Gastroesophageal sphincter (tissue), 3 donors: ENCODE data around the gene ISM1.

Experiments used
- CTCF ChIP-seq, 4 experiments: fragments of 200-600 bp in 2 of 4; fragments of 450-650 bp in 2 of 4; sonication (generic) in 1 of 4; IDR thresholded peaks; one replicate each; pipeline ENCODE4 v1.5.1; 2017 to 2019; ENCODE audit warnings: antibody characterized with exemption in 4 of 4, mild to moderate bottlenecking in 2 of 4, moderate library complexity in 2 of 4
- EP300 ChIP-seq: sonication (generic); formaldehyde crosslinking; IDR thresholded peaks from one replicate; pipeline ENCODE4 v1.6.1; 2017; ENCODE audit warnings: antibody characterized with exemption, mild to moderate bottlenecking
- POLR2A ChIP-seq, 2 donors: fragments of 450-650 bp; IDR thresholded peaks; one replicate each; pipeline ENCODE4 v1.6.1; 2017; ENCODE audit warnings: antibody characterized with exemption in 2 of 2, mild to moderate bottlenecking in 2 of 2, moderate library complexity in 1 of 2

- TF ChIP-seq CTCF (IDR thresholded peaks at IDR 0.05) = no peak
- TF ChIP-seq EP300 = no peak
- TF ChIP-seq POLR2A (IDR thresholded peaks at IDR 0.05) = no peak
Measured at GRCh38 chr20:13232999-13233398, 11.9 kb downstream of the ISM1 start.
